ENCODE results near the gene APBB2. TPM values are rescaled to one million over a fixed set of nuclear protein-coding genes. Genes with fewer than 3 reads are reported as not detected.

The APBB2 gene
- total and polyA plus RNA-seq, 2 of the 4 experiments (the other 2 are of a cell fraction) = 47.9 to 75.5 TPM

DNA sequence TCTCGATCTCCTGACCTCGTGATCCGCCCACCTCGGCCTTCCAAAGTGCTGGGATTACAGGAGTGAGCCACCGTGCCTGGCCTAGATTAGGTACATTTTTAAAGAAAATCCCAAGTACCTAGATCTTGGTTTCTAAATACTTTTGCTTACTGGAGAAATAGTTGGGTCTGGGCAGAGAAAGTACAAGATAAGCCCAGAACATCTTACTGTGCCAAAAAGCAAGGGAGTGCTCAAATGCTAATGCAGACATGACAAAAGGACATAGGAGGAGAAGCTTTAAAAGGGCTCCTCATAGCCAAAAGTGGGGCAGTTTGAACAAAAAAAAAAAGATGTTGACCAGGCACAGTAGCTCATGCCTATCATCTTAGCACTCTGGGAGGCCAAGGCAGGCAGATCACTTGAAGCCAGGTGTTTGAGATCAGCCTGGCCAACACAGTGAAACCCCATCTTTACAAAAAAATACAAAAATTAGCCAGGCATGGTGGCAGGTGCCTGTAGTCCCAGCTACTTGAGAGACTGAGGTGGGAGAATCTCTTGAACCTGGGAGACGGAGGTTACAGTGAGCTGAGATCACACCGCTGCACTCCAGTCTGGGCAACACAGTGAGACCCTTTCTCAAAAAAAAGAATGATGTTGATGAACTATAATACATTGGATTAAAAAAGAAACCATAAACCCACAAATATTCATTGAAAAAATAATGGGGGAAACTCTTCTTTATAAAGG, 107.5 kb downstream of the APBB2 start:
- Histone ChIP-seq H2AFZ (replicated peaks; ENCODE audit: low read length, poor library complexity) (no peak overlapping the region), H3K4me3 (ENCODE audit: insufficient read depth, low read depth, low read length) (no peak overlapping the region), H2AK5ac (ENCODE audit: low read depth, low read length) (no peak overlapping the region), H2BK5ac (ENCODE audit: low read depth, low read length, poor library complexity, severe bottlenecking) (no peak overlapping the region), H4K20me1 (ENCODE audit: insufficient read depth, low read length) (peaks cover 2% of the 10 kb centered on the region; the same call in 1 of the 2 replicates), H3K27me3 (ENCODE audit: control insufficient read depth, insufficient read depth, low read length) (no peaks in the 10 kb centered on the region), H3K9me3 (ENCODE audit: control insufficient read depth, insufficient read depth, low read length) (no peaks in the 10 kb centered on the region), H3K4me1 (ENCODE audit: control insufficient read depth, insufficient read depth, low read length) (no peaks in the 10 kb centered on the region; the same call in 1 of the 2 replicates), H3K36me3 (ENCODE audit: control insufficient read depth, insufficient read depth, low read length) (no peaks in the 10 kb centered on the region), H2BK15ac (ENCODE audit: low read depth, low read length) (no peak overlapping the region), H3K14ac (replicated peaks; ENCODE audit: low read depth, low read length) (no peak overlapping the region), H3K56ac (ENCODE audit: extremely low read depth, insufficient read depth, low read length) (no peak overlapping the region), H3K4me2 (ENCODE audit: low read depth, low read length) (no peak overlapping the region), H4K5ac (ENCODE audit: low read depth, low read length) (no peak overlapping the region), H3K9me1 (ENCODE audit: insufficient read depth, low read length) (peaks cover 3% of the 10 kb centered on the region; the same call in 1 of the 2 replicates), H3K23ac (ENCODE audit: low read depth, low read length) (no peak overlapping the region), H3K18ac (ENCODE audit: low read depth, low read length) (no peak overlapping the region), H3K27ac (ENCODE audit: insufficient read depth, low read length) (no peak overlapping the region), H3K79me1 (ENCODE audit: low read depth in 1 of 2, low read length in 2 of 2) (peaks cover 17 to 32% of the 10 kb centered on the region in 2 experiments), H2BK120ac (ENCODE audit: low read depth, low read length) (no peak overlapping the region), H2BK20ac (ENCODE audit: low read depth, low read length) (no peak overlapping the region), H3K4ac (ENCODE audit: low read depth, low read length) (no peak overlapping the region), H2AK9ac (replicated peaks; ENCODE audit: low read depth, low read length, poor library complexity) (no peak overlapping the region), H4K91ac (ENCODE audit: insufficient read depth, low read depth, low read length) (no peak overlapping the region), H3K9ac (ENCODE audit: low read depth, low read length) (no peak overlapping the region), H4K8ac (ENCODE audit: low read depth in 2 of 2, low read length in 2 of 2) (no peak overlapping the region)
- dilution Hi-C loops (cut with HindIII; ENCODE audit: low sequenced_read_pairs, unreplicated experiment) (no loop called here), in situ Hi-C loops (cut with MboI; ENCODE audit: low sequenced_read_pairs) (no loop called here), intact Hi-C loops (cut with micrococcal nuclease) (loop anchor here (5.0 kb wide), 1 partner anchor 35 kb away; no protein-coding TSS in a partner anchor)
- ATAC-seq (ENCODE audit: low read depth) = no peak
- CTCF ChIA-PET = no interaction called here
- TF ChIP-seq FOS (IDR thresholded peaks at IDR 0.05; ENCODE audit: low read depth, low read length) (no peak), RFX5 (IDR thresholded peaks at IDR 0.05; ENCODE audit: low read depth, low read length) (no peak), CHD1 (IDR thresholded peaks at IDR 0.05; ENCODE audit: low read depth, low read length) (no peak), BHLHE40 (IDR thresholded peaks at IDR 0.05; ENCODE audit: low read depth, low read length) (no peak), POLR2A (IDR thresholded peaks at IDR 0.05; ENCODE audit: low read depth, low read length) (no peak), RCOR1 (IDR thresholded peaks at IDR 0.05; ENCODE audit: insufficient replicate concordance, low read length) (no peak), RAD21 (IDR thresholded peaks at IDR 0.05; ENCODE audit: low read length) (no peak), MAZ (IDR thresholded peaks at IDR 0.05; ENCODE audit: borderline replicate concordance, low read depth, low read length) (no peak)
- TF ChIP-seq, protein P1, sequence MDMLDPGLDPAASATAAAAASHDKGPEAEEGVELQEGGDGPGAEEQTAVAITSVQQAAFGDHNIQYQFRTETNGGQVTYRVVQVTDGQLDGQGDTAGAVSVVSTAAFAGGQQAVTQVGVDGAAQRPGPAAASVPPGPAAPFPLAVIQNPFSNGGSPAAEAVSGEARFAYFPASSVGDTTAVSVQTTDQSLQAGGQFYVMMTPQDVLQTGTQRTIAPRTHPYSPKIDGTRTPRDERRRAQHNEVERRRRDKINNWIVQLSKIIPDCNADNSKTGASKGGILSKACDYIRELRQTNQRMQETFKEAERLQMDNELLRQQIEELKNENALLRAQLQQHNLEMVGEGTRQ (IDR thresholded peaks at IDR 0.05; ENCODE audit: low read depth, low read length) = no peak
- TF ChIP-seq, protein P2, sequence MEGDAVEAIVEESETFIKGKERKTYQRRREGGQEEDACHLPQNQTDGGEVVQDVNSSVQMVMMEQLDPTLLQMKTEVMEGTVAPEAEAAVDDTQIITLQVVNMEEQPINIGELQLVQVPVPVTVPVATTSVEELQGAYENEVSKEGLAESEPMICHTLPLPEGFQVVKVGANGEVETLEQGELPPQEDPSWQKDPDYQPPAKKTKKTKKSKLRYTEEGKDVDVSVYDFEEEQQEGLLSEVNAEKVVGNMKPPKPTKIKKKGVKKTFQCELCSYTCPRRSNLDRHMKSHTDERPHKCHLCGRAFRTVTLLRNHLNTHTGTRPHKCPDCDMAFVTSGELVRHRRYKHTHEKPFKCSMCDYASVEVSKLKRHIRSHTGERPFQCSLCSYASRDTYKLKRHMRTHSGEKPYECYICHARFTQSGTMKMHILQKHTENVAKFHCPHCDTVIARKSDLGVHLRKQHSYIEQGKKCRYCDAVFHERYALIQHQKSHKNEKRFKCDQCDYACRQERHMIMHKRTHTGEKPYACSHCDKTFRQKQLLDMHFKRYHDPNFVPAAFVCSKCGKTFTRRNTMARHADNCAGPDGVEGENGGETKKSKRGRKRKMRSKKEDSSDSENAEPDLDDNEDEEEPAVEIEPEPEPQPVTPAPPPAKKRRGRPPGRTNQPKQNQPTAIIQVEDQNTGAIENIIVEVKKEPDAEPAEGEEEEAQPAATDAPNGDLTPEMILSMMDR (conservative IDR thresholded peaks at IDR 0.05; ENCODE audit: low read depth, low read length) = no peak
- POLR2A ChIA-PET (ENCODE audit: unreplicated experiment) = interaction anchor here (0.6 to 0.7 kb wide), 3 partner anchors 7 to 152 kb away, joined by 3 to 6 read pairs (median 5); no protein-coding TSS in a partner anchor
- no peak for DNase-seq
- no CpG with 5 or more reads among the region's 7 CpGs for WGBS, 2 experiments (ENCODE audit: extremely low coverage in 2 of 2, insufficient read length in 1 of 2)
- no TSS peak for BruUV-seq (replicated peaks)

Measured in IMR-90 (cell line).